Activated CD8-positive, alpha-beta memory T cell treated with anti-CD3 and anti-CD28 coated beads for 36 hours (primary cell): ENCODE data around the gene SOX5. TPM values are rescaled to one million over a fixed set of nuclear protein-coding genes. Genes with fewer than 3 reads are reported as not detected.

Experiments used
- CTCF ChIA-PET: fragments of 350-600 bp; sonication (Branson Sonifier 250); formaldehyde crosslinking; loops from one replicate; lab custom pipeline; 2021; ENCODE audit warnings: antibody characterized with exemption; lab: Charles Lee
- POLR2A ChIA-PET: fragments of 350-600 bp; sonication (Branson Sonifier 250); formaldehyde crosslinking; loops from one replicate; lab custom pipeline; 2021; ENCODE audit warnings: antibody characterized with exemption; lab: Charles Lee
- total RNA-seq, 2 experiments: library from RNA; stranded (reverse); gene quantifications; one replicate each; pipeline ENCODE4 v1.2.3, GENCODE V29; 2021

The SOX5 gene
- total RNA-seq, 2 experiments from 2014 or later, result 0.04 TPM; not detected in 1

DNA sequence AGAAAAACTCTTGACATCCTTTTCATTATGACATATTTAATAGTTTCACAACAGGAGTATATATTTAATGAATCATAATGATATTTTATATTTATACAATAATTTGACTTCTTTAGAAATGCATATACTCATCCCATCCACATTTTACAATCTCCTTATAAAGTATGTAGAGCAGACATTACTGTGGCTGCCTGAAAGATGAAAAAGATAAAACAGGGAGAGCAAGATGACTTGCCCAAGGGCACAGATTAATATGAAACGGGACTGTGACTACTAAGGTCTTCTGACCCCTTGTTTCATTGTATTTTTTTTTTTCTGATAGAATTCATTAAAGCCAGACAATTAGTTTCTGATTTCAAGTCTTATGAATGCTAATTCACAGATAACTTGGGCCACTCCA is 293.6 kb downstream of the SOX5 start:
- CTCF ChIA-PET, result no interaction called here
- POLR2A ChIA-PET, result no interaction called here

GRCh38 chr12:23655112-23655511 is 294.4 kb downstream of the SOX5 start:
- POLR2A ChIA-PET, result no interaction called here
- CTCF ChIA-PET, result no interaction called here

DNA sequence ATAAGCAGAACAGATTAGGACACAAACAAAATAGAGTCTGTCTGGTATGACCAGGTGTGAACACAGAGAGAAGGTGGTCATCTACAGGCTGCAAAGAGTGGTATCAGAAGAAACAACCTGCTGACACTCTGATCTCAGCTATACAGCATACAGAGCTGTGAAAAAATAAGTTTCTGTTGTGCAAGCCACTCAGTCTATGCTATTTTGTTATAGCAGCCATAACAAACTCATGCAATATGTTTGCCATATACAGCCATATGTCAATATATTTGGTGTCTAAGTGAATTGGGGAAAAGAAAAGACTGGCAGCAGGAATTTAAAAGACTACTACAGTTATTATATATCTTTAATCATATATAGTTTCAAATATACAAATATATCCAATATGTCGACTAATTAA is 300.9 kb downstream of the SOX5 start:
- ChIA-PET CTCF (no interaction called here), POLR2A (no interaction called here)

GRCh38 chr12:23640754-23641153 is 308.7 kb downstream of the SOX5 start:
- CTCF ChIA-PET, result no interaction called here
- POLR2A ChIA-PET, result no interaction called here

GRCh38 chr12:23634344-23634743 is 315.1 kb downstream of the SOX5 start:
- POLR2A ChIA-PET, result no interaction called here
- CTCF ChIA-PET, result no interaction called here

GRCh38 chr12:23631786-23632377 is 317.6 kb downstream of the SOX5 start:
- ChIA-PET CTCF (no interaction called here), POLR2A (no interaction called here)

- ChIA-PET POLR2A (no interaction called here), CTCF (no interaction called here)
These were observed 318.9 kb downstream of the SOX5 start for GRCh38 chr12:23630524-23630923.

DNA sequence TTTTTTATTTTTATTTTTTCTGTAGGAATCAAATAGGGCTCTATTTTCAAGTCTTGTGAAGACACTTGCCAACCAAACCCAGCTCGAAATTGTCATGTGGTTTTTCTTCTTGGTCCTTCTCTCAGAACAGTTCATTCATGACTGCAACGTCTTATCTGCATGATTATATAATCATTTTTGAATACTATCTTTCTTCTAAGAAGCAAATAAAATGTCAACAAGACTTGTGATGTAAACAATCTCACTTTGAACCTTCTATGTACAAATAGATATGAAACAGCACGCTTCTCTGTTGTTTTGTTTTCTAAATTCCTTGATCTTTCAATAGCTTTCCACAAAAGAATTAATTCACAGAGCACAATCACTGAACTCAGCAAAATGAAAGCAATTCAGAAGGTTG is 320.7 kb downstream of the SOX5 start:
- POLR2A ChIA-PET, result no interaction called here
- CTCF ChIA-PET, result no interaction called here

- ChIA-PET CTCF (no interaction called here), POLR2A (no interaction called here)
These were observed 322.7 kb downstream of the SOX5 start for GRCh38 chr12:23626791-23627190.

GRCh38 chr12:23621900-23622299 is 327.6 kb downstream of the SOX5 start:
- ChIA-PET POLR2A (no interaction called here), CTCF (no interaction called here)

DNA sequence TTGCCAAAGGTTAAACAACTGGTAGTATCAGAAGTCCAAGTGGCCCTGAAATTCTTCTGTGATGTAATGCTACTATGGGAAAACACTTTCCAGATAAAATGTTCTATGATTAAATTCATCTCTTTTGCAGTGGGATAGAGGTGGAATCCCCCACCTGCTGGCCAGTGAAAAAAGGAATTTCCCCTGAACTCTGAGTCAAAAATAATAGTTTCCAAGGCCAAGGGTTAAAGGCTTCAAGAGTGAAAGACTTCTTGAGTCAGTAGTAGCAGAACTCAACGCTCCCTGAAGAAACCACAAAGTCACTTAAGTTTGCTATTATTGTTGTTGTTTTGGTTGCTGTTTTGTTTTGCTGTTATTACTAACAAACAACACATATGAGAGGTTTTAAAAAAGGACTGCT is 330.8 kb downstream of the SOX5 start:
- ChIA-PET CTCF (no interaction called here), POLR2A (no interaction called here)

DNA sequence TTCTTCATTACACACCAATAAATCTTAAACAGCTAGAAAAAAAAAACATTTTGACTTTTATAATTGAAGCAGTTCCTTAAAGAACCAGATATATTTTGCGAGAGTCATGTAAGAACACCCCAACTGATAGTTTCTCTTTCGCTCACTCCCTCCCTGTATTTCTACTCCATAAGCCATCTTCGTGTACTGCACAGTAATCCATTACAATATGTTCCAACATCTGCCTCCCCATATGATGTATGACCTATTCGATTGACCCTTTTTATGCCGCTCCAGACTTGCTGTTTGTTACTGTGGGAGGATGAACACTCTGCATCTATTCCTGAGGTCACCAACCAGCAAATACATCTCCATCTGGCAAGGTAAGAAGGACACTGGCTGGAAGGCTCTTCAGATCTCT is 331.7 kb downstream of the SOX5 start:
- CTCF ChIA-PET, result no interaction called here
- POLR2A ChIA-PET, result no interaction called here

GRCh38 chr12:23614280-23614679 is 335.2 kb downstream of the SOX5 start:
- ChIA-PET CTCF (interaction anchor here (0.6 kb wide), 1 partner anchor 406 kb away, joined by 3 read pairs; no protein-coding TSS in a partner anchor), POLR2A (no interaction called here)

- CTCF ChIA-PET, result no interaction called here
- POLR2A ChIA-PET, result no interaction called here
These were observed 338.1 kb downstream of the SOX5 start for GRCh38 chr12:23611320-23611719.

DNA sequence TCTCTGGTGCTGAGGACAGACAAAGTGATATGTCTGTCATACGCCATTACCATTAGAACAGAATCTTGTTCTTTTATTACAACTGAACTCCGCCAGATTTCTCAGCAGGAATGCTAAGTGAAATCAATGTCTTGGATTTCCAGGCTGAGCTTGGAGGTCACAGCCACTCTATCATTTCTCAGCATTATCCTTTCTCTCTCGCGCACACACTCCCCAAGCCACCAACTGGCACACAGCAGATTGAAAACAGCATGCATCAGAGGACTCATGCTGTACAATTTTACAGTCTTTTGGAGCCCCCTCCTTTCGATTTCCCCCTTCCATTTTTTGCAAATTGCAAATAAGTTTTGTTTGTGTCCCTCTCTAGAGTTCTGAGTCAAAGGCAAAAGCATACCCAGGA is 348.6 kb downstream of the SOX5 start:
- ChIA-PET CTCF (no interaction called here), POLR2A (no interaction called here)

- ChIA-PET CTCF (no interaction called here), POLR2A (no interaction called here)
These were observed 352.9 kb downstream of the SOX5 start for GRCh38 chr12:23596568-23596967.

- CTCF ChIA-PET, result no interaction called here
- POLR2A ChIA-PET, result interaction anchor here (0.6 kb wide), 1 partner anchor 63 kb away, joined by 3 read pairs; no protein-coding TSS in a partner anchor
These were observed 361.5 kb downstream of the SOX5 start for GRCh38 chr12:23587833-23588559.

DNA sequence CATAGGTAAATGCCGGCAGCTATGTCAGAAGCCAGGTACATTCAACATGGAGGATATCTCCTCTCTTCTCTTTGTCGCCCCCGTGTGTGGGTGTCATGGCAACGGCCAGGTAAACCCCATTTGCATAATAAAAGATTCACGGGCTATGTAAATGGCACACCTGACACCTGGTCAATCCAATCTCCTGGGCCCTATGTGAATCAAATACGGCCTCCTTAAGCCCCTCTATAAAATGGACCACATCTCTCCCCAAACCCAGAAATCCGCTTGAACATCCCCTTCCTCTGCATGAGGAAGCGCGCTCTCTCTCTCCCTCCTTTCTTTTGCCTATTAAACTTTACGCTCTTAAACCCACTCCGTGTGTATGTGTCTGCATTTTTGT is 363.7 kb downstream of the SOX5 start:
- CTCF ChIA-PET, result no interaction called here

GRCh38 chr12:23585156-23585781 is 364.2 kb downstream of the SOX5 start:
- ChIA-PET POLR2A (no interaction called here), CTCF (no interaction called here)

More for the DNA sequence above, 363.7 kb downstream of the SOX5 start:
- POLR2A ChIA-PET, result no interaction called here

- ChIA-PET CTCF (no interaction called here), POLR2A (no interaction called here)
These were observed 367.6 kb downstream of the SOX5 start for GRCh38 chr12:23581913-23582312.

- POLR2A ChIA-PET, result no interaction called here
These were observed 370.2 kb downstream of the SOX5 start for GRCh38 chr12:23579257-23579656.

More at GRCh38 chr12:23579257-23579656, 370.2 kb downstream of the SOX5 start:
- CTCF ChIA-PET, result no interaction called here
